K562 (cell line): Measurements from ENCODE around the gene MGST2. TPM values are rescaled to one million over a fixed set of nuclear protein-coding genes. Genes with fewer than 3 reads are reported as not detected.

Experiments
- ATAC-seq: fragments of 200-7000 bp; cut with Tn5 transposase; 3 replicates; pipeline ENCODE4 v1.9.1; 2020; ENCODE audit warnings: moderate library complexity
- BruUV-seq: library from RNA; stranded (reverse); fragments of 400-500 nt; replicated peaks from 2 replicates; lab custom pipeline; 2021; lab: Mats Ljungman, UMichigan
- CTCF ChIA-PET: fragments of 300-600 bp; formaldehyde crosslinking; extraction: SDS; loops from one replicate; lab custom pipeline; 2021; ENCODE audit warnings: low intra/inter-chr PET ratio; lab: Yijun Ruan, JAX
- POLR2A ChIA-PET: fragments of 300-600, 350-650 bp; sonication (Branson Sonifier 250); formaldehyde crosslinking; extraction: SDS; loops from one replicate; lab custom pipeline; 2021; ENCODE audit warnings: antibody characterized with exemption, inconsistent platforms; lab: Yijun Ruan, JAX
- DNase-seq, 4 experiments: peaks; one replicate each; pipeline versions ENCODE4 v3.0.0 to v3.0.0-alpha.2; 2011 to 2018; ENCODE audit warnings: low spot score in 3 of 4, mixed read lengths in 3 of 4; ENCODE audit errors: extremely low read depth in 1 of 4
- FAIRE-seq: peaks from 2 replicates; lab custom pipeline; 2011; peaks lifted over from hg19 to GRCh38; lab: Jason Lieb, UNC
- H2AFZ ChIP-seq: 2 replicates; pipeline ENCODE4 v1.6.0; 2011; ENCODE audit warnings: low read depth, low read length, control low read depth, inconsistent platforms
- H3K27ac ChIP-seq: fragments of 200-600 bp; 3 replicates; pipeline ENCODE4 v1.8.0; 2011; ENCODE audit warnings: low read depth, mild to moderate bottlenecking, control low read depth, inconsistent platforms, low read length, moderate library complexity, mixed read lengths; ENCODE audit errors: extremely low read depth
- H3K27me3 ChIP-seq, 2 experiments: fragments of 300-600 bp in 1 of 2; 2 replicates in 1 of 2; 3 replicates in 1 of 2; pipeline versions ENCODE4 v1.6.0 to v1.8.0; 2011; ENCODE audit warnings: inconsistent platforms in 2 of 2, low read length in 2 of 2, mild to moderate bottlenecking in 1 of 2, mixed read lengths in 1 of 2, moderate library complexity in 1 of 2; ENCODE audit not compliant: control insufficient read depth in 2 of 2, insufficient read depth in 2 of 2
- H3K36me3 ChIP-seq: fragments of 300-600 bp; 3 replicates; pipeline ENCODE4 v1.8.0; 2011; ENCODE audit warnings: mild to moderate bottlenecking, low read length, inconsistent platforms; ENCODE audit not compliant: control insufficient read depth, insufficient read depth
- H3K4me1 ChIP-seq, 2 experiments: fragments of 200-600 bp in 1 of 2; replicated peaks in 1 of 2; 2 replicates in 1 of 2; 3 replicates in 1 of 2; pipeline versions ENCODE4 v1.5.1 to v1.8.0; 2011; ENCODE audit warnings: inconsistent platforms in 2 of 2, low read length in 2 of 2, mild to moderate bottlenecking in 1 of 2, mixed read lengths in 1 of 2, moderate library complexity in 1 of 2; ENCODE audit not compliant: control insufficient read depth in 2 of 2, insufficient read depth in 2 of 2
- H3K4me2 ChIP-seq: 2 replicates; pipeline ENCODE4 v1.6.1; 2011; ENCODE audit warnings: low read length, control low read depth, inconsistent platforms, mixed read lengths; ENCODE audit not compliant: insufficient read depth
- H3K4me3 ChIP-seq: fragments of 200-600 bp; sonication (generic), shearing (Covaris generic); 2 replicates; pipeline ENCODE4 v1.5.1; 2016; ENCODE audit warnings: control low read depth, inconsistent platforms
- H3K79me2 ChIP-seq: fragments of 200-600 bp; 3 replicates; pipeline ENCODE4 v1.8.0; 2011; ENCODE audit warnings: low read length, inconsistent platforms; ENCODE audit not compliant: control insufficient read depth, insufficient read depth
- H3K9ac ChIP-seq, 2 experiments: 2 replicates each; pipeline versions ENCODE4 v1.6.0 to v1.6.1; 2011; ENCODE audit warnings: low read depth in 2 of 2, low read length in 2 of 2, control low read depth in 1 of 2, inconsistent platforms in 1 of 2, mild to moderate bottlenecking in 1 of 2, mixed read lengths in 1 of 2; ENCODE audit not compliant: insufficient read depth in 1 of 2
- H3K9me1 ChIP-seq: one replicate; pipeline ENCODE4 v1.6.0; 2011; ENCODE audit warnings: inconsistent platforms, mild to moderate bottlenecking, low read length, moderate library complexity; ENCODE audit not compliant: control insufficient read depth, insufficient read depth
- H3K9me3 ChIP-seq: replicated peaks from 2 replicates; pipeline ENCODE4 v1.5.1; 2011; ENCODE audit warnings: low read depth, low read length, inconsistent platforms; ENCODE audit not compliant: control insufficient read depth, insufficient read depth
- H4K20me1 ChIP-seq: replicated peaks from 2 replicates; pipeline ENCODE4 v1.6.1; 2011; ENCODE audit warnings: low read length, inconsistent platforms, mixed read lengths; ENCODE audit not compliant: control insufficient read depth, insufficient read depth
- BDP1 ChIP-seq: IDR thresholded peaks from 3 replicates; pipeline ENCODE4 v1.6.1; 2011; ENCODE audit not compliant: insufficient read length, insufficient read depth
- CBFA2T3 ChIP-seq: fragments of 450-650 bp; IDR thresholded peaks from 2 replicates; pipeline ENCODE4 v1.6.1; 2017
- FIP1L1 ChIP-seq: fragments of 200-400 bp; formaldehyde crosslinking; IDR thresholded peaks from 2 replicates; pipeline ENCODE4 v1.6.1; 2018; ENCODE audit warnings: mild to moderate bottlenecking, low read depth, low read length; ENCODE audit not compliant: poor library complexity, severe bottlenecking
- HOXB6 ChIP-seq: fragments of 250-450 bp; sonication (Bioruptor Pico); IDR thresholded peaks from 2 replicates; pipeline ENCODE4 v1.5.1; 2022; ENCODE audit warnings: mild to moderate bottlenecking, borderline replicate concordance
- NFIX ChIP-seq: fragments of 250-450 bp; sonication (Bioruptor Pico); IDR thresholded peaks from 2 replicates; pipeline ENCODE4 v1.4.0; 2020; ENCODE audit warnings: low read depth, mild to moderate bottlenecking, moderate library complexity
- PHTF2 ChIP-seq: fragments of 250-450 bp; sonication (Bioruptor Pico); IDR thresholded peaks from 2 replicates; pipeline ENCODE4 v1.5.0; 2021; ENCODE audit warnings: mild to moderate bottlenecking
- TAF9B ChIP-seq: fragments of 450-650 bp; IDR thresholded peaks from 2 replicates; pipeline ENCODE4 v1.6.1; 2018; ENCODE audit warnings: mild to moderate bottlenecking; ENCODE audit not compliant: partially characterized antibody
- TFE3 ChIP-seq: fragments of 450-650 bp; formaldehyde crosslinking; IDR thresholded peaks from 2 replicates; pipeline ENCODE4 v1.4.0; 2020; ENCODE audit warnings: mild to moderate bottlenecking, mixed read lengths
- ZBTB12 ChIP-seq: fragments of 250-450 bp; sonication (Bioruptor Pico); IDR thresholded peaks from 2 replicates; pipeline ENCODE4 v1.4.0; 2020
- ZNF354B ChIP-seq: fragments of 250-450 bp; sonication (Bioruptor Pico); IDR thresholded peaks from 2 replicates; pipeline ENCODE4 v1.4.0; 2020
- ZNF586 ChIP-seq: fragments of 450-650 bp; formaldehyde crosslinking; conservative IDR thresholded peaks from 2 replicates; pipeline ENCODE4 v1.4.0; 2020; ENCODE audit warnings: mild to moderate bottlenecking, moderate library complexity
- ZNF609 ChIP-seq: sonication (generic); formaldehyde crosslinking; IDR thresholded peaks from 2 replicates; pipeline ENCODE4 v1.8.1; 2023; ENCODE audit warnings: missing genetic modification reagents, mild to moderate bottlenecking, borderline replicate concordance
- WGBS: fragments of 100-300 bp; shearing (Covaris generic); methylation state at CpG from one replicate; pipeline ENCODE4 v1.1.6; 2016; ENCODE audit warnings: low coverage, mixed read lengths; ENCODE audit not compliant: insufficient coverage; ENCODE audit errors: missing lambda C conversion rate; 5-methylcytosine and 5-hydroxymethylcytosine counted together
- in situ Hi-C: fragments of 300-500 bp; cut with MboI; formaldehyde crosslinking; loops from 4 replicates; pipeline ENCODE4 v1.15.0; 2018; ENCODE audit warnings: inconsistent platforms, mixed read lengths
- intact Hi-C: fragments of 100-400 bp; cut with micrococcal nuclease; formaldehyde crosslinking; loops from 2 replicates; pipeline ENCODE4 v1.14.2; 2022
- polyA plus RNA-seq, 8 experiments: library from polyadenylated mRNA; depleted of rRNA in 4 of 8; stranded (reverse) in 5 of 8; unstranded in 3 of 8; fragments of >200 nt; fragmentation: Nextera tagmentation in 2 of 8; fragmentation: Illumina TruSeq in 1 of 8; extraction: Ambion mirVana in 2 of 8; extraction: Trizol in 1 of 8; gene quantifications; 2 replicates each; pipeline versions ENCODE4 v1.2.1 to v1.2.3, GENCODE V29; 2011 to 2014; ENCODE audit warnings: inconsistent platforms in 1 of 8, missing spikeins in 1 of 8
- total RNA-seq, 7 experiments: library from RNA; depleted of rRNA in 6 of 7; stranded (reverse); fragments of >200 nt in 6 of 7; fragmentation: Illumina TruSeq in 2 of 7; extraction: Trizol in 2 of 7; gene quantifications; 2 replicates each; pipeline versions ENCODE4 v1.2.1 to v1.2.3, GENCODE V29; 2011 to 2021; ENCODE audit warnings: low replicate concordance in 1 of 7
- TF ChIP-seq, protein P1 (sequence below): fragments of 250-450 bp; sonication (Bioruptor Pico); IDR thresholded peaks from 2 replicates; pipeline ENCODE4 v1.8.0; 2022; ENCODE audit warnings: inconsistent platforms

The MGST2 gene
- total and polyA plus RNA-seq, 9 of the 15 experiments (the other 6 are each of a cell fraction or from before 2014, with no cell fraction given), result 38.7 to 115 (median 84.6) TPM

- no peak for TF ChIP-seq ZBTB12 (CRISPR knock-in tag)
- TF ChIP-seq TAF9B, result no peak
- no peak for TF ChIP-seq HOXB6 (CRISPR knock-in tag)
- no peak for TF ChIP-seq CBFA2T3
- TF ChIP-seq FIP1L1, result no peak
Measured at GRCh38 chr4:139709660-139710059, 44.0 kb downstream of the MGST2 start (continued).

DNA sequence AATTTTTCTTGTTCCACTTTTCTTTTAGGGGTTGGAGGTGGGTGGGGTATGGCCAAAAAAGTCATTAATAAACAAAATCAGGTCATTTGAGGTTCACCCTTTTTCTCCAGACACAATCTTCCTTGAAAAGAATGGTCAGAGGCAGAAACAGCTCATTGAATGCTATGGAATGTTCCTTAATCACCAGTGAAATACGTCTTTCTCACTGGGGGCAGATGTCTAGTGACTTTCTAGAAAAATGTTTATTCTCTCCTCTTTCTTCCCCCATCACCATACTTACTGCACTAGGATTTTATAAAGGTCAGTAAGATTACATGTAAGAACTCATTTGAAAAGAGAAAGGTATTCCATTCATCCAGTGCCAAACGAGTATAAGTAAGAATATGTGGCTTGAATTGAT lies 44.5 kb downstream of the MGST2 start:
- no TSS peak for BruUV-seq
- in situ Hi-C loops, result no loop called here
- no peak for ATAC-seq
- Histone ChIP-seq H3K27ac (no peak overlapping the region), H2AFZ (no peak overlapping the region), H3K9me3 (no peaks in the 10 kb centered on the region), H3K4me2 (no peak overlapping the region), H4K20me1 (no peaks in the 10 kb centered on the region), H3K4me1 (no peaks in the 10 kb centered on the region; a peak in 1 of 5 replicates), H3K36me3 (peaks cover 15% of the 10 kb centered on the region), H3K27me3 (no peaks in the 10 kb centered on the region), H3K79me2 (no peaks in the 10 kb centered on the region), H3K4me3 (no peak overlapping the region), H3K9me1 (no peaks in the 10 kb centered on the region), H3K9ac (no peak overlapping the region)
- FAIRE-seq, result no peak
- DNase-seq, result no peak
- POLR2A ChIA-PET, result interaction anchor here (0.6 kb wide), 1 partner anchor 21 kb away, joined by 3 read pairs; no protein-coding TSS in a partner anchor
- intact Hi-C loops, result no loop called here
- WGBS, result 63% methylated on average over 2 of the region's 2 CpGs
- CTCF ChIA-PET, result no interaction called here
- no peak for TF ChIP-seq NFIX (CRISPR knock-in tag)
- TF ChIP-seq ZNF586 (CRISPR knock-in tag), result no peak
- TF ChIP-seq ZNF609 (CRISPR knock-in tag), result no peak
- no peak for TF ChIP-seq ZNF354B
- TF ChIP-seq, protein P1, sequence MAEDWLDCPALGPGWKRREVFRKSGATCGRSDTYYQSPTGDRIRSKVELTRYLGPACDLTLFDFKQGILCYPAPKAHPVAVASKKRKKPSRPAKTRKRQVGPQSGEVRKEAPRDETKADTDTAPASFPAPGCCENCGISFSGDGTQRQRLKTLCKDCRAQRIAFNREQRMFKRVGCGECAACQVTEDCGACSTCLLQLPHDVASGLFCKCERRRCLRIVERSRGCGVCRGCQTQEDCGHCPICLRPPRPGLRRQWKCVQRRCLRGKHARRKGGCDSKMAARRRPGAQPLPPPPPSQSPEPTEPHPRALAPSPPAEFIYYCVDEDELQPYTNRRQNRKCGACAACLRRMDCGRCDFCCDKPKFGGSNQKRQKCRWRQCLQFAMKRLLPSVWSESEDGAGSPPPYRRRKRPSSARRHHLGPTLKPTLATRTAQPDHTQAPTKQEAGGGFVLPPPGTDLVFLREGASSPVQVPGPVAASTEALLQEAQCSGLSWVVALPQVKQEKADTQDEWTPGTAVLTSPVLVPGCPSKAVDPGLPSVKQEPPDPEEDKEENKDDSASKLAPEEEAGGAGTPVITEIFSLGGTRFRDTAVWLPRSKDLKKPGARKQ (CRISPR knock-in tag), result no peak
- no peak for TF ChIP-seq PHTF2
- no peak for TF ChIP-seq TFE3 (CRISPR knock-in tag)
- no peak for TF ChIP-seq BDP1
